Middle frontal gyrus (tissue), 1 donor: ENCODE measurements around the gene INAFM2.

Source experiments
- DNase-seq: peaks from one replicate; pipeline ENCODE4 v3.0.0-alpha.2; 2015; ENCODE audit warnings: low spot score; ENCODE audit errors: extremely low spot score

The INAFM2 gene

GRCh38 chr15:40342416-40343320 lies 19.2 kb downstream of the INAFM2 start:
- no peak for DNase-seq

GRCh38 chr15:40343512-40343911 lies 20.0 kb downstream of the INAFM2 start:
- no peak for DNase-seq

- no peak for DNase-seq
These were observed 20.7 kb downstream of the INAFM2 start for GRCh38 chr15:40344217-40344616.

- DNase-seq: no peak
These were observed 21.2 kb downstream of the INAFM2 start for GRCh38 chr15:40344631-40345120.

DNA sequence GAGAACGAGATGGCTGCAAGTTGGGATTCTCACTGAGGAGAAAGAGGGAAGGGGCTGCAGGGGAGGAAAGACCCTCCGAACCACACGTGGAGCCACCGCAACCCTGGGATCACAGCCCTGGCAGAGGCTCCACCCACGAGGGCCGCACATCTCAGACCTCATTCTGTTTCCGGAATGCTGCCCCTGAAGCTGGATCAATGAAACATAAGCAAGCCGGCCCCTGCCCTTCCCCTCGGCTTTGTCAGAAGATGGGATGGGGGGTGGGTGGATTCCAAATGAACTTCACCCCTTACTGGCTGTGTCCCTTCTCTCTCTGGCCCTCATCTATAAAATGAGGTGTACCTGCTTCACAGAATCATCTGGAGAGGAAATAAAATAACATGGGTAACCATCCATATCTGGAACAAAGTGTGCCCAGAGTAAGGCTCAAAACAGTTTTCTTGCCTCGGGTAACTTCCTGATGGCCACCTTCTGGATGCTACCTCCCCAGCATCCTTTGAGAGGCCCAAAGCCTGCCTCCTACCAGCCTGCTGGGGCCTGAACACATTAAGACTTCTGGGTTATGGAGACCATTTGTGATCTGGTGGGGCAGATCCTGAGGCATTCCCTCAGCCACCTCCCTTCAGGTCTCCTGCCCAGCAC lies 21.9 kb downstream of the INAFM2 start:
- DNase-seq: no peak

DNA sequence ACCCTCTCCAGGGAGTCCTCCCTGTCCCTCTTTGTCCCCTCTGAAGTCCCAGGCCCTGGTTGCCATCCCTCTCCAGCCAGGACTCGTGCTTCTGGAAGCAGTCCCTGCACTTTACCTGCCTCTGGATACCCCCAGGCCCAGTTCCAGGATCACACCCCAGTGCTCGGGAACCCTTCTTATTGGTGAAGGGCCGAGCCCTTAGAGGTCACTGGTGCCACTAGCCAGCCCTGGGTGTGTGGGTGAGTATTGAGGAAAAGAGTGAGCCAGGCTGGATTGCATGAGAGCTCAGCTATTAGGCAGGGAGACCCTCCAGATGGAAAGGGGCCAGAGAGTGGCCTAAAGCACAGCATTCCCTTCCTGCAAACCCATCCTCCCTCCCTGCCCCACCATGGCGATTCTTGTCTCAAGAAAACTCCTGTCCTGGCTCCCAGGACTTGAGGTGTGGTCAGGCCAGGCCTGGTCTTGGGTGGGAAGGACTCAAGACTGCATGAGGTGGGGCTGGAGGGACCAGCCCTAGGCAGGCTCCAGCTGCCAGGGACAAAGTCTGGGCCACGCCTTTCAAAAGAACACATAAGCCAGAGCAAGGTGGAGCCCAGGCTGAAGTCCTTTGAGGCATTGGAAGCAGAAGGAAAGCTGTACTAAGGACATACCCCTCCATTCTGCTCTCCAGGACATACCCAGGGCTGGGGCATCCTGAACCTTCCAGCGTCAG lies 22.5 kb downstream of the INAFM2 start:
- no peak for DNase-seq

GRCh38 chr15:40346579-40347558 lies 23.4 kb downstream of the INAFM2 start:
- no peak for DNase-seq

DNA sequence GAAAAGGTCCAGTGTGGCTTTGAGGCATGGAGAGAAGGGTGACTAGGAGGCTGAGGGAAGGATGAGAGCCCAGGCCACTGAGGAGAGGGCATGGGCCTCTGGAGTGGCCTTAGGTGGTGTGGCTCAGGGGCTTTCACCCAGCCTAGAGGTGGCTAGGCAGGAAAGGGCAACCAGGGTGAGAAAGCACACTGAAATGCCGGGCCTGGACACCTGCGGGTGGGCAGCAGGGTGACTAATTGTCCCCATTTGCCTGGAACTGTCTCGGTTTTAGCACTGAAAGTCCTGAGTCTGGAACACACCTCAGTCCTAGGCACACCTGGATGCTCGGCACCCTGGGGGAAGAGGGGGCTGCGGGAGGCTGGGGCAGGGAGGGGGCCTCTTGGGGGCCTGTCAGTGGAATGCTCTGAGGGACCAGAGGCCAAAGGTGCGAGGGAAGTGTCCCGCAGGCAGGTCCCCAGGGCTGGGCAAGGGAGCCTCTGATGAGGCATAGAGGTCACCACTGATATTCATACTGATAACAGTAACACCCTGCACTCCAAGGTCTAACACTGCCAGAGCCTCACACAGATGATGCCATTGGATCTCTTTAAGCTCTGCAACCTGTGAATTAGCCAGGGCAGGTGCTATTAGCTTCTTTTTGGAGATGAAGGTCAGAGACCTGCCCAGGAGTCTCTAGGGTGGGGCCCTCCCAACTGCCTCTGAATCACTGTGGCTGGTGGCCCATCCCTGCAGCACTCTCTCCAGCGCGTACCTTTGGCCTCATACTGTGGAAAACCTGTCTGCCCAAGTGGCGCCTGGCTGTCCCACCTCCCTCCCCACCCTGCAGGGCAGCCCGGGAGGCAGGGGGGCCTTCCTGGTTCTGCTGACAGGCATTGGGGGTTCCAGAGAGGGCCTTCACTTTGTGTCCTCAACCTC lies 24.3 kb downstream of the INAFM2 start:
- DNase-seq: no peak

DNA sequence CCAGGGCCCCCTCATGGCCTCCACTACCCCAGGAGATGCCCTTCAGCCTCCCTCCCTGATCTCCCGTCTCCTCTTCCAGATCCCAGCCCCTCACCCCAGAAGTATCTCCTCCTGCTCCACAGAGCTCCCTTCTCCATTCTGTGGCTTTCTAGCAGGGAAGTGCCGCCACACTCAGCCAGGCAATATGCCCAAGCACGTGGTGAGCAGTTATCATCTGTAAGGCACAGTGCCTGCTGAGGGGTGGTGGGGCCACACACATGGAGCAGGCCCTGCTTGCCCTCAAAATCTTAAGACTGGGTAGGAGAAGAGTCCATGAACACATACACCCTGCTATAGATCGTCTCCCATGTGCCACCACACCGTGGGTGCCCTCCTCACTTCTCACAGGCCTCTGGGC lies 25.0 kb downstream of the INAFM2 start:
- DNase-seq: no peak

DNA sequence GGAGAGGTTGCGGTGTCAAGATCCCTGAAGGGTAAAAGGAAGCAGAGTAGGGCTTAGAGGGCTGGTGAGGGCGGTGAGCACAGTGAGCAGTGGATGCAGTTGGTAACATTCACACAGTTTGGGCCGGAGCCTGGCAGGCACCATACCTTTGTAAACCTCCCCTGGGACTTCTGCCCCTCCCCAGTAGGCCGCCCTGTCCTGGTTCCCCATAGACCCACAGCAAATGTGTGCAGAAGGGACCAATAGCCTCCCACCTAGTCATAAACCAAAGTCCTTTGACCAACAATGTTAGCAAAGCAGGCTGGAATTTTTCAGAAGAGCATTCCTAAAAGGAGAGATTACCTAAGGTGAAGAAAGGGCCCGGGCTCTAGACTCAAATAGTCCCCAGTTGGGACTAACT lies 25.7 kb downstream of the INAFM2 start:
- no peak for DNase-seq

- DNase-seq: no peak
These were observed 28.9 kb downstream of the INAFM2 start for GRCh38 chr15:40352281-40352901.

- no peak for DNase-seq
These were observed 30.2 kb downstream of the INAFM2 start for GRCh38 chr15:40353697-40354096.

- DNase-seq: no peak
These were observed 31.1 kb downstream of the INAFM2 start for GRCh38 chr15:40354408-40355171.

- no peak for DNase-seq
These were observed 32.6 kb downstream of the INAFM2 start for GRCh38 chr15:40355976-40356585.

- no peak for DNase-seq
These were observed 33.8 kb downstream of the INAFM2 start for GRCh38 chr15:40357246-40357645.

DNA sequence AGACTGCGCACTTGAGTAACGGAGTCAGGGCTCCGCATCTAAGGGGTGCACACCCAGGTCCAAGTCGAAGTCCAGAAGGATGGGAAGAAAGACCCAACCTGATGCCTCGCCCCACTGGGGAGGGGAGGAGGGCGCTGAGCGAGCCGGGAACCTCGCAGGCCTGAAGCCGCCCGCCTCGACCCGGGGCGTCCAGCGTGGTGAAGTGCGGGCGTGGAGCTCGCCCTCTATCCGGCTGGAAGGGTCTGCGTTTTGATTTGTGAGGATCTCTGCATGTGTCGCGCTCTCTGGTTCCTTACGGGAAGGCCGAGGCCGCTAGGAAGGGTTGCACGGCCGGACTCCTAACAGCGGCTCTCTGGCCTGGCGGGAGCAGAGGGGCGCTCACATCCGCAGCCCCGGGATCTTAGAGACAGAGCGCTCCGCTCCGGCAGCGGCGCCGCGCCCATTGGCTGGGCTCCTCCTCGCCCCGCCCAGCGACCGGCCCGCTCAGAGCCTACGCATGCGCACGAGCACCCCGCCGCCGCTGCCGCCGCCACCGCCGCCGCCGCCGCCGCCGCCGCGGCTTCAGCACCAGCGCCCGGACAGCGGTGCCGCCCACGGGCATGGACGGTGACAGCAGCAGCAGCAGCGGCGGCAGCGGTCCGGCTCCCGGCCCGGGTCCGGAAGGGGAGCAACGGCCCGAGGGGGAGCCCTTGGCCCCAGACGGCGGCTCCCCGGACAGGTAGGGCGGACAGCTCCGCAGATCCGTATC lies 34.4 kb downstream of the INAFM2 start, which contains the start of gene DISP2:
Gene DISP2, plus strand, starts transcription at position 497 of the 748 bp plus-strand sequence. Its CDS starts 103 bp downstream, at position 600.
- peak; percentile 82 for DNase-seq
